Tibial nerve (tissue), 3 donors: ENCODE results near the gene VWF.
"Not testable (repeated sequence)": the region's sequence is repeated elsewhere in the genome, so short reads cannot be mapped to it uniquely, and the experiment has no call there.

Experiments used
- POLR2A ChIP-seq, 2 donors: fragments of 450-650 bp; IDR thresholded peaks; one replicate each; pipeline ENCODE4 v1.6.1; 2017; ENCODE audit warnings: antibody characterized with exemption in 2 of 2, mild to moderate bottlenecking in 2 of 2, moderate library complexity in 2 of 2
- TF ChIP-seq, protein P1 (sequence below), 5 experiments: fragments of 200-600 bp in 3 of 5; fragments of 450-650 bp in 2 of 5; sonication (generic) in 3 of 5; IDR thresholded peaks; one replicate each; pipeline ENCODE4 v1.5.1; 2016 to 2019; ENCODE audit warnings: antibody characterized with exemption in 5 of 5, mild to moderate bottlenecking in 3 of 5, moderate library complexity in 2 of 5

- TF ChIP-seq, protein P1, sequence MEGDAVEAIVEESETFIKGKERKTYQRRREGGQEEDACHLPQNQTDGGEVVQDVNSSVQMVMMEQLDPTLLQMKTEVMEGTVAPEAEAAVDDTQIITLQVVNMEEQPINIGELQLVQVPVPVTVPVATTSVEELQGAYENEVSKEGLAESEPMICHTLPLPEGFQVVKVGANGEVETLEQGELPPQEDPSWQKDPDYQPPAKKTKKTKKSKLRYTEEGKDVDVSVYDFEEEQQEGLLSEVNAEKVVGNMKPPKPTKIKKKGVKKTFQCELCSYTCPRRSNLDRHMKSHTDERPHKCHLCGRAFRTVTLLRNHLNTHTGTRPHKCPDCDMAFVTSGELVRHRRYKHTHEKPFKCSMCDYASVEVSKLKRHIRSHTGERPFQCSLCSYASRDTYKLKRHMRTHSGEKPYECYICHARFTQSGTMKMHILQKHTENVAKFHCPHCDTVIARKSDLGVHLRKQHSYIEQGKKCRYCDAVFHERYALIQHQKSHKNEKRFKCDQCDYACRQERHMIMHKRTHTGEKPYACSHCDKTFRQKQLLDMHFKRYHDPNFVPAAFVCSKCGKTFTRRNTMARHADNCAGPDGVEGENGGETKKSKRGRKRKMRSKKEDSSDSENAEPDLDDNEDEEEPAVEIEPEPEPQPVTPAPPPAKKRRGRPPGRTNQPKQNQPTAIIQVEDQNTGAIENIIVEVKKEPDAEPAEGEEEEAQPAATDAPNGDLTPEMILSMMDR (IDR thresholded peaks at IDR 0.05), result not testable (repeated sequence)
- TF ChIP-seq POLR2A (IDR thresholded peaks at IDR 0.05), result not testable (repeated sequence)
These were observed 98.7 kb downstream of the VWF start for GRCh38 chr12:6025703-6026298.
